ENCODE results near the gene PIGW.

PIGW gene

DNA sequence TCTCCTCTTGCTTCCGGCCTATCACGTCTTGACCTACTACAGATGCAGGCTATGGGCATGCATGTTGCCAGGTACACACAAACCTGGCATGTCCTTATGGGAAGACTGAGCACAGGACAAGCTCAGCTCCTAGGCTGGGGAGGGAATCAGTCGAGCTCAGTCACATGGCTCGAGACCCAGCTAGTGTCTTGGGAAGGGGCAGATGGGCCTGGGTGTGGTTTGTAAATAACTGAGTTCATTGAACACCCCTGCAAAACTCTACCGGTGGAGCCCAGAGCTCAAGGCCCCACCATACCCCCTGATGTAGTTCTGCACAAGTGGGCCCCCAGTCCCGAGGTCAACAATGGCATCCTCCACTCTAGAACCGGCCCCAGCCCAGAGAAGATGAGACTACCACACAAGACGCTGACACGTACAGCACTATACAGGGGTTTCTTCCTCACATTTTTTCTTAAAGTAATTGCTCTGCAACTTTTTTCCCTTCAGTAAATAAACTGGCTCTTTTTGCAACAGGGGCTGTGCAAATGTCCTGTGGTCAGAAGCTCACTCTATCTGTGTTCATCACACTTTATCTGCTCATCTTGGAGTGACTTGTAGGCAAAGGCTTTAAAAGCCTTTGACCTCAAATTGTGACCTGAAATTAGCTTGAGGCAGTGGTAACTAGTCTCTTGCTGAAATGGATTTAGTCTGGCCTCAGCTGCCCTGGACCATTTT is 25.4 kb upstream of the PIGW start:
- no peak for DNase-seq

DNA sequence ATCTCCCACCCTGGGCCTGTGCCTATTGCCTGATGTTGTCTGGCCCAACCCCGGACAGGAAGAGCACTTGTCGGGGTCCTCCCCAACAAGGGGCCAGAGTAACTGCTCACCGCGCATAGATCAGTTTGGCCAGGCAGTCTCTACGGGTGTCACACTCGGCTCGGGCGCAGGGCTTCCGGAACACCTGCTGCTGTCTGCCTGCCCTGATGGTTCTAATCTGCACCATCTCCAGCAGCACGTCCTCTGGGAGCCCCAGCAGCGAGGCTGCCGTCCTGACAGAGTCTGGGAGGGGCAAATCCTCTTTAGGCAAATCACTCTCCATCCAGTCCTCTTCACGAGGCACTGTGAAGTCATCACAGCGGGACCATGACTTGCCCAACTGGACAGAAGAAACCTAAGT is 24.2 kb upstream of the PIGW start:
- no peak for DNase-seq

DNA sequence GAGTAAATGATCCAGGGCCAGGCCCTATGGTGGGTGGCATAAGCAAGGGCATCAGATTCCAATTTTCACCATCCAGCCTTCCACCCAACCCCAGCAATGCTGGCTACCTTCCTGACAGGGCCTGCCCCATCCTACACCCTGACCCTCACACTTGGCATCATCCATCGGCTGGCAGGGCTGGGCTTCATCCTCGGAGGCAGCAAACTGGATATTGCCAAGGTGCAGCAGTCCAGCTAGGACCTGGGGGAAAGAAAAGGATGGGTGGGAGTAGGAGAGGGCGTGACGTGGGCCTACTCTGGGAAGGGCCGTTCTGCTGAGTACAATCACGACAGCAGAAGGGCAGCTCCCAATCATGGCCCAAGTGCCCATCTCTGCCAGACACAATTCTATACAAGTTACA is 23.6 kb upstream of the PIGW start:
- DNase-seq: no peak

DNA sequence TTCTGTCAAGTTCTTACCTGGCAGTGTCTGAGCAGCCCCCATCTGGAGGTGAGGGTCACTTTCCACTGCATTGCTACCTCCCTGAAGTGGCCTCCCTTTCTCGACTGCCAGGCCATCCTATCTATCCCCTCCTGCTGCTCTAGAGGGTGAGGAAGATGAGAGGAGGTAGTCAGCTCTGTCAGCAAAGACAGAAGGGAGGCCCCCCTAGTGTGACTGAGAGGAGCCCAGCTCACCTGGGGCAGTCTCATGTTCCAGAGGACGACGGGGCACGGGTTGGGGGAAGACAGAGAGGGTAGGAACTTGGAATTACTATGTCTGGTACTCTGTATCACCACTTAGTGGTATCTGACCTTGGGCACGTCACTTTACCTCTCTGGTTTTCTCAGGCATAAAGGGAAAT is 22.1 kb upstream of the PIGW start:
- DNase-seq: no peak

DNA sequence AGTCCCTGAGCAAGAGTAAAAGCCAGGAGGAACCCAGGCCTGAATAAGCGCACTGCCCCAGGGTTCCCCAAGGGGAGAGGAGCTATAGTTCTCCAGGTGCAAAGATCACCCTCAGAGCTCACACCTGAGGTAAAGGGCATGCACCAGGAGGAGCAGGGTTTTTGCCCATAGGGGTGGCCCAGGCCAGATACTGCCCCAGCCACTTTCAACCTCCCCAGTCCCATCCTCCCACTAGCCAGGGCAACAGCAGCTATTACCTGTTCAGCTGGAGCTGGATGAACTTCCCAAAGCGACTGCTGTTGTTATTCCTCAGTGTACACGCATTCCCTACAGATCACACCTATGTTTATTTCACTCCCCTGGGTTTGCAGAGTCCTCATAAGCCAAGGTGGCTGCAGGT is 19.9 kb upstream of the PIGW start:
- DNase-seq: no peak

DNA sequence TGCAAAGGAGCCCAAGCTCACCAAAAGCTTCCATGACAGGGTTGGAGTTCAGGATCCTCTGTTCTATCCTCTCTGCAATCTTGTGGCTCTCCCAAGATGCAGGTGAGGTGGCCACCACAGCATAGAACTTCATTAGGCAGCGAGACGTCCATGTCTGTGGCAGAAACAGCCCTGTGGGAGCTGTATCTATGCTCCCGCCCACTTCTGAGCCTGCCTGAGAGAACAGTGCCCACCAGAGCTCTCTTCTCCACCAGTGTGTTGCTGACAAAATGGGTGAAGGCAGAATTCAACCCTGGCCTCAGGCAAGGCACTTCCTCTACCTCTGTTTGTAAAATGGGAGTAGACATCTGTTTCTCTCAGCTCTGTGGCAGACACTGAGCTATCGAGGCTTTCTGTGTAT is 18.9 kb upstream of the PIGW start:
- no peak for DNase-seq

DNA sequence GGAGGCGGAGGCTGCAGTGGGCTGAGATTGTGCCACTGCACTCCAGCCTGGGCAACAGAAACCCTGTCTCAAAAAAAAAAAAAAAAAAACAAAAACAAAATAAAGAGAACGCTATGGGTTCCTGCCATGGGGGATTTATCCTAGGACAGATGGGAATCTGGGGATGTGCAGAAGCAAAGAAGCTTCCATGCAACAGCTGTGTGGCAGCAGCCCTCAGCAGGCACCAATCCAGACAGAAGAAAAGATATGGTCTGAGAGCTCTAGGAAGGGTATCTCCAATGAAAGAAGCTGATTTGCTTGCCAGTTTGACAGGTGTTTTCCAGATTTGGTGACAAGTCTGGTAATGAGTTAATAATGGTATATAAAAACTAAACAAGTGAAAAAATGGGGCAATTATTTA is 11.7 kb upstream of the PIGW start:
- no peak for DNase-seq

DNA sequence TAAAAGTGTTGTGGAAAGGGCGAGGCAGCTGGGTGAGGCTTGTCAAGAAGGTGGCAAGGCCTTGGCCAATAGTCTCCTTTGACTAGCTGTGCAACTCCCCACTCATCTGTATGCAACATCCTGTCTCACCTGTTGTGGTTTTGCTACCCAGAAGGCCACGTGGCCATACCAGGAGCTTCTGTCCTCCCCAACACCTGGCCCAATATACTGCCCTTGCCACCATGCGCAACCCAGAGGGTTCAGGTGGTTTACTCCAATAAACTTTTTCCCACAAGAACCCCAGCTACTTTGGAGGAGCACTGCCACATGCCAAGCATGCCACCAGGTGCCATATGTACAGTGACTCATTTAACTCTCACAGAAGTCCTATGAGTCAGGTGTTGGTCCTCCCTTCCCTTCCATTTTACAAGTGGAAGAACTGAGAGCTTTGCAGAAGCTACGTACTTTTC is 10.3 kb upstream of the PIGW start:
- DNase-seq: no peak

DNA sequence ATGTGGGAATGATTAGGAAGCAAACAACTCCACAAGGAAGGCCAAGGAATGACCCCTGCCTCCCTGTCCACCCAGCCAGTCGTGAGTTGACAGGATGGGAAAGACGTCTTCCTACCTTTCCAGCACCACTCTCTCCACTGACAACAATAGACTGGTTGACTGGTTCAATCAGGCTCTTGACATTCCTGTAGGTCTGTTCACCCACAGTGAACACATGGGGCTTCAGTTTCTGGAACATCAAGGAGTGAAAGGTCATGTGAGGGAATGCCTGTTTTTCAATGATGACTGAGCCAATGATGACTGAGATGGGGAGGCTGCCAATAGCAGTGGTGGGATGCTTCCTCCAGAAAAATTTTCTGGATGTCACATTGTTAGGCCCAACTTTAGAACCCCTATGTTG is 9.7 kb upstream of the PIGW start:
- DNase-seq: no peak

DNA sequence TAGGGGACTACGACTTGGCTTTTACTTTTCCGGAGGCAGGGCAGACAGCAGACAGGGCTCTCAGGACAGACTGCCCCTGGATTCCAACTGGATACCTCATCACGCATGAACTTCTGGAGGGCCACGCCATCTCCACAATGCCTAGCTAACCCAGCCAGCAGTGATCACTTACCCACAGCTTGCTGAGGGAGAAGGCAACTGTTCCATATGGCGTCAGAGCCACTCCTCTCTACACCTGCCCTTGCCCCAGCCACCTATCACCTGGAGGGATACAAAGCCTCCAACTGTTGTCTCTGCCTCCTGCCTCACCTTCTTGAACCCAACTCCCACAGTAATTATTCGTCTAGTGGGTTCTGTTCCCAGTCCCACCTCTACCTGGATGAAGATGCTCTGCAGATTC is 8.9 kb upstream of the PIGW start:
- DNase-seq: no peak

DNA sequence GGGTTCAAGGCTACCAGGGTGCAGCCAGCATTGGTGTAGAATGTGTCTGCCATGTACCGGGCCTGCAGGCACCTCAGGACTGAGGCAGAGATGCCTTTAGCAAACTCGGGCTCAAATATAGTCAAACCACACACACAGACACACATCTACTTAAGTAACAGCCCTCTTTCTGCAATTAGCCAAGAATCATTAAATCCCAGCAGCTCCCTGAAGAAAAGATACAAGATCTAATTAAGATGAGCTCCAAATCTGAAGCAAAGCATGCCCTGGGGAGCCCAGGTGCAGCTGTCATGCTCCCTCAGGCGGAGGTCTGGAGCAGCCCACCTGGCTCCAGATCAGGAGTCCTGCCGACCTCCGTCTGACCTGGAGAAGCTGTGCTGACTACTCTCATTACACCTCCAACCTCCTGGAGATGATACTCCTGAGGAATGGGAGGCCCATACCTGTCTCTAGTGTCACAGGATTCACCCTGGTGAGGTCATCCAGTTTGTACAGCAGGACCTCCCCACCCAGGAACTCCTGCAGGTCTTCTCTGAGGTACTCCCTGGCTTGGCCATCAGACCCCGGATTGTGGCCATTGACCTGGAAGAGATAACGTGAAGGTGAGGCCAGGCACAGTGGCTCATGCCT is 7.1 kb upstream of the PIGW start:
- no peak for DNase-seq

DNA sequence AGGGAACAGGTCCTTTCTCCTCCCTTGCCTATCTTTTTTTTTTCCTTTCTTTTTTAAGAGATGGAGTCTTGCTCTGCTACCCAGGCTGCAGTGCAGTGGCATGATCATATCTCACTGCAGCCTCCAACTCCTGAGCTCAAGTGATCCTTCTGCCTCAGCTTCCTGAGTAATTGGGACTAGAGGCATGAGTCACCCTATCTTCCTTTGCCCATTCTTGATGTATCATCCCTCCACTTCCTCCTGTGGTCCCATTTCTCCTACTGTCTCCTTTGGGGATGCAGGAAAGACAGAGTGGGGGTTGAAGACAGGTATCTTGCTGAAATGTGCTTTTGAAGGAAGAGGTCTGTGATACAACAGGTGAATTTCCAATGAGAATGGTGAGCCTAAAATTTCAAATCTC is 5.7 kb upstream of the PIGW start:
- no peak for DNase-seq

DNA sequence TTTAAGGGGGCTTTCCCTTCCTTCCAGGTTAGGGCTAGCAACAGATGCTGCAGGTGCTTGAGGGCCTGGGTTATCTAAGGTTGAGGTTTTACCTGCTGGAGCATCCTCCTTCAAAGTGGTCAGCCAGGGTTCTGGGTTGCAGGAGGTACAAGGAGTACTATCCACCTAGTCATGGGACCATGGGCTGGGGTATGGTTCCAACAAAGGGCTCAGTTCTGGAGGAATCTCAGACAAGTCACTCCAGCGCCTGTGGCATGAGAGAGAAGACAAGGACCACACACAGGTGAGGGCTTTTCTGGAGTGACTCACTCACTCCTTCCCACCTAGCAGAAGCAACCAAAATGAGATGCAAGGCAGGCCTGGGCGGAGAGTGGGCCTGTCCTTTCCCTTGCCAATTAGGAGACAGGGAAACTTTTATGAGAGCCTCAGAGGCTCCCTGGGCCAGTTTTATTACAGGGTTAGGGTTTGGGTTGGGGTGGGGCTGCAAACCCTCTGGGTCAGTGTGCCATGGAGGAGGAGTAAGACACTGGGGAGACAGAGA is 2.3 kb upstream of the PIGW start:
- no peak for DNase-seq

DNA sequence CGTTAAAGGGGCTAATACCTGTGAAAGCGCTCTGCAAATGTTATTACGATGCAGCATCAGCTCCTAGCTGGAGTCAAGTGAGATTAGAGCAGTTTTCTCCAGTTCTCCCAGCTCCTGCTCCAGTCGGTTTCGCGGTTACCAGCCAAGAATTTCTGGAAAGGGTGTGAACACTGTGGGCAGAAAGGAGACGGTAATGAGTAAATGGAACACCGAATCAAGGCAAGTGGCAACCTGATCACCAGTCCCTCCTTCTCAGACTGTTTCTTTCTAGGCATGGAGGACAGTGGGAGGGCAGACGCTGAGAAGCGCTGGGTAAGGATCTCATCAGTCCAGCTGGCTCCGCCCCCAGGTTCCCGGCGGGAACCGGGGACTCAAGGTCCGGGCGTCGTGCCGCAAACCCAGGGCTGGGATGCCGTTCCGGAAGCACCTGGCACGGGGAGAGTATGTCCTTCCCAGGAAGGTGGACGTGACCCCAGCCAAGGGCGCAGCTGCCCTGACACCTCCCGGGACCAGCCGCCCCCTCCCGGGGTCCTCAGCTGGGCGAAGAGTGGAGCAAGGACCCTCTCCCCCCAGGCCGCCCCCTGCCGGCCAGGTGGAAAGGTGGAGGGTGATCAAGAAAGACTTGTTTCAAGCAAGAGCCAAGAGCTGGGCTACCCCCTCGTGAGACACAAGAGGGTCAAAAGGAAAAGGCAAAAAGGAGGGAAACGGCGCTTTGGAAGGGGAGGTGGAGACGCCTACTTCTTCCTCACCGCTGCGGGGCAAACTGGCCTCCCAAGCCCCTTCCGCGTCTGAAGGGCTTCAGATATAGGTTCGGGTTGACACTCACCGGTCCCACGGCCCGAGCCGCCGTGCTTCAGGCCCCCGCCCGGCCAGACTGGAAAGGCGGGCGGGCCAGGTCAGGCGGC is 600 bp upstream of the PIGW start:
- peak; percentile 74 for DNase-seq

DNA sequence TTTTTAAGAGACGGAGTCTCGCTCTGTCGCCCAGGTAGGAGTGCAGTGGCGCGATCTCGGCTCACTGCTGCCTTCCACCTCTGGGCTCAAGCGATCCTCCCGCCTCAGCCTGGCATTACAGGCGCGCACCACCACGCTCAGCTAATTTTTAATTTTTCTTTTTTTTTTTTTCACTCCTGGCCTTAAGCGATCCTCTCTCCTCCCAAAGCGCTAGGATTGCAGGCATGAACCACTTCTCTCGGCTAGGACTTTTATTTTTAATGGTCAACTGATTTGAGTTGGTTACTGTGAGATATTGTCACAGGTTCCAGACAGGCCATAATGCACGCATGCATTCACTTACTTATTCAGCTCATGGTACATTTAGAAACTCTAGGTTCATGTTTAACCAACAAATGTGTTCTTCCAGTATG is 888 bp downstream of the PIGW start:
- peak; percentile 35 for DNase-seq

DNA sequence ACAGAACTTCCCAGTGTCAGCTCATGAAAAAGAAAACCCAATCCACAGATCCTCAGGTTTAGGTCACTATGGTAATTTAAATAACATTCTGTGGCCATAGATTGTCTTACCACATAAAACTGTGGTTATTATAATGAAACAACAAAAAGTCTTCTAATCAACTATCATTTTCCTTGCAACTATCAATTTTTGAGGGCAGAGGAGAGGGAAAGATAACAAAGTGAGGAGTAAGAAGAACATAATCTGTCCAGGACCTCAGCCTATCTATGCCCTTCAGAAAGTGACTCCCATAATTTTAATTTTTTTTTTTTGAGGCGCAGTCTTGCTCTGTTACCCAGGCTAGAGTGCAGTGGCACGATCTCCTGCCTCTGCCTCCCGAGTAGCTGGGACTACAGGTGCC is 5.9 kb downstream of the PIGW start:
- DNase-seq: no peak

DNA sequence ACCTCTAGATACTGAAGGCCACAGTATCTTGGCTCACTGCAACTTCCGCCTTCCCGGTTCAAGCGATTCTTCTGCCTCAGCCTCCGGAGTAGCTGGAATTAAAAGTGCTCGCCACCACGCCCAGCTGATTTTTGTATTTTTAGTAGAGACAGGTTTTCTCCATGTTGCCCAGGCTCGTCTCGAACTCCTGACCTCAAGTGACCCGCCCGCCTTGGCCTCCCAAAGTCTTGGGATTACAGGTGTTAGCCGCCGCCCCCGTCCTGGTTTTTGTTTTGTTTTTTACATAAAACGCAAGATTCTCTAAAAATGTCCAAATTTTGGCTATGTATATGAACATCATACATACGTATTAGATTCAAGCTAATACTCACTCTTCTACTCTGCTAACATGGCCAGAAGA is 8.0 kb downstream of the PIGW start:
- DNase-seq: no peak

DNA sequence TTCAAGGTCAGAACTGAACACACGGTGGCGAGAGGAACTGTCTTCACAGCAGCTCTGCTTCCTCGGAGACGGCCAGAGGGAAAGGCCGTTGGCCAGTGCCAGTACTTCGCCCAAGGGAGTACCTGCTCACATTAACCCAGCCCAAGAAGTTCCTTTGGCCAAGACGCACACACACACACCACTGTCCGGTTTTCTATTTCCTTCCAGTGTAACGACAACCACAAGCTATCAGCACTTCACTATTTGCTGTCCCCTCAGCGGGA is 9.2 kb downstream of the PIGW start:
- DNase-seq: no peak

DNA sequence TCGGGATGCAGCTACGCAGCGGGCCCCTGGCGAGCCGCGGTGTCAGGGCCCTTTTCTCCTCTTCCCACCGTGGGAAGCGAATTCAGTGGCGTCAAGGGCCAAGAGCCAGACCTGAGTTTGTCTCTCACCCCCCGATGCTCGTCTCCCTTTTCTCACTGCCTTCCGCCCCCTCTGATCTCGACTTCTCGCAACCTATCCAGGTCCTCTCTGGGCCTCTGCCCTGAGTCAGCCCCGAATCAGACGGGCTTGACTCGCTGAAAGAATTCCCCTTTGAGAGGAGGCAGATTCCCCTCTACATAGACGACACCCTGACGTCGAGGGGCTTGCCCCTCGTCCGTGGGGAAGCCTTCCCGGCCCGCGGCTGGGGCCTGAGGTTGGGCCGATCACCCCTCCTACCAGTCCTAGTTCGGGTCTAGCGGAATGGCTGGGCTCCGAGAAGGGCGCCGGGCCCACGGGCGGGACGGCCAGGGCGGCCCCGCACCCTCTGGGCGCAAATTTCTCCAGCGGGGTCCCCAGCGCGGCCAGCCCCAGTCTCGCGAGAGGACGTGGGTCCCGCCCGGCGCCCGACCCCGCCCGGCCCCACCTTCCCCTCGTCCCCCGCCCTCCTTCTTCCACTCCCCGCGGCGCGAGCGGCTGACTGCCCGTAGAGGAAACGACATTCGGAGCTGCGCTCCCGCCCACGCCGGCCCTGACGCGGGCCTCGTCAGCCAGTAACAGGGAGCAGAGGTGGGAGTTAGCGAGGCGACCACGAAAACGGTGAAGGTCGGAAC is 9.7 kb downstream of the PIGW start, which contains the start of gene GGNBP2:
GGNBP2 (plus strand) TSS at position 613 of the 770 bp plus-strand sequence. CDS start 806 bp downstream, outside the sequence.
- peak; percentile 71 for DNase-seq

DNA sequence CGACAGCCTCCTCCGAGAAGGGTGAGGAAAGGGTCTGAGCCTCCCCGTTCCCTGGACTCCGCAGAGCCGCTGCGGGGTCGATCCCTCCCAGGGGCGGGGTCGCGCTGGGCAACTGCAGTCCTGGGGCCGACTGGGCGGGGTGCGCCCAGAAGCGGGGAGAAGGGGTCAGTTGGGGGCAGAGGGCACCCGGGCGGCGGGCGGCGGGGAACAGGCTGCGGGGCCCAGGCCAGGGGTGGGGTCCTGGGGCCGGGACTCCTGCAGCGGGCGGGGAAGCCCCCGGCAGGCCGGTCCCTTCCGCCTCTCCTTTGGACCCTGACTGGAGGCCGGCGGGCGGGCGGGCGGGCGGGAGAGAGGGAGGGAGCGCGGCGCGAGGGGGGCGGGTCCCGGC is 10.3 kb downstream of the PIGW start:
- peak; percentile 71 for DNase-seq

DNA sequence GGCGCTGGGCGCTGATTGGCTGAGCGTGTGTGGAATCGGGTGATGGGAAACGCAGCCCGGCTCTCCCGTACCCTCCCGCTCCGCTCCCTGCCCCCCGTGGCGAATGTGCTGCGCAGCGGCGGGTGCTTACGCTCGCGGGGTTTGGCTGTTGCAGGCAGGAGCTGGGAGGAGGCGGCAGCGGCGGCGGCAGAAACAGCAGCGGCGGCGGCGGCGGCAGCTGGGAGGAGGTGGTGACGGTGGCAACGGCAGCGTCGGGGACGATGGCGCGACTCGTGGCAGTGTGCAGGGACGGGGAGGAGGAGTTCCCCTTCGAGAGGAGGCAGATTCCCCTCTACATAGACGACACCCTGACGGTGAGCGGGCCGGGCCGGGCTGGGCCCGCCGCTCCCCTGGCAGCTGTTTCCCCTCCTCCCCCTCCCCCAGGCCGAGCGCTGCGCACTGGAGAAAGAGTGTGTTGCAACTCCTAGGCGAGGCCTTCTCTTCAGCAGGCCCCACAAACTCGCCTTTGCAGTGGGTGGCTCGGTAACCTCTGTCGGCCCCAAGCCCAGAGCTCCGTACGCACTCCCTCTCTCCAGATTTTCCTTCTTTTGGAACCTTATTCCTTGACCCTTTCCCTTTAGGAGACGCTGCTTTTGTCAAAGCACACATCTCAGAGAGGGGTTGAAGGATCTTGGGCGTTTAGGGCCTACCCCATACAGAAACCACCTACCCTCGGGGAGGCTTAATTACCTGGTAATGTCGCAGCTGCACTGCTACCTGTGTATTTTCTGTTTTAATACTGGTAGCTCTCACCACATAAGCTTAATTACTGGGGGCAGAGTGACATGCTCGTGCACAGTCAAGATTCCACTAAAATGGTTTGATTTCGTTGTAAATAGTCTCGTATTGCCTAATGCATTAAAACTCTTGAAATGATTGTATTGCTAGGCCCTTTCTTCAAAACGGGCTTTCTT is 11.0 kb downstream of the PIGW start:
- DNase-seq: peak; percentile 91

All from NCI-H510A treated with DMSO at 0.1 percent for 48 hours (cell line).